Measurements from ENCODE around the gene TFB2M. TPM values are rescaled to one million over a fixed set of nuclear protein-coding genes. Genes with fewer than 3 reads are reported as not detected.

The TFB2M gene
- total and polyA plus RNA-seq, 2 of the 13 experiments (the other 11 are each of a cell fraction or from before 2014, with no cell fraction given) = 15.7 to 31.4 TPM

DNA sequence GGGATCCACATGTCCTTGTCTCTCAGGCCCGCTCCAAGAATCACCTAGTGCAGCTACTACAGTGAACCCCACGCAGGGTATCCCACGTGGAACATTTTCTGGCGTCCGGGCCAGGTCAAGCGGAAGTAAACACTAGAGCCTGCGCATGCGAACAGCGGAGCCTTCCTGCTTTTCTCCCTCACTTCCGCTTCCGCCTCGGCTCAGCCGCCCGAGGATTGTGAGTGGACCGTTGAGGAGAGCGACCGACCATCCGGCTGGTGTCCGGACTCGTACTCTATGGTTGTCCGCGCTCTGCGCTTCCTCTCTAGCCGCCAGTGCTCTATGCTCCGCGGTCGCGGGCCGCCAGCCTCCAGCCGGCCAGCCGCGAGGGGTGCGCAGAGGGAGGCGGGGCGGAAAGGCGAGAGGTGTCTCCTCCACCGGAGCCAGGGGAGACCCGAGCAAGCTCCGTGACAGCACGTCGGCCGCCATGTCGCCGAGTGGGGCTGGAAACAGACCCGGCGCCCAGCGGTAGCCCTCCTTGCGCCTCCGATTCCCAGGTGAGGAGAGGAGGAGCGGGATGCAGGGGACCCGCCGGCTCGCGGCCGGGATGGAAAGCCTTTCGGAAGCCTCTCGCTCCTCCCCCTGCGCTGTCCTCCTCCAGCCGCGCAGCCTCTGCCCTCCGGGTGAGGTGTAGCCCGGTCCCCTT lies at the start of gene TFB2M, which contains the start of gene CNST (continued):
- TF ChIP-seq, protein P1, sequence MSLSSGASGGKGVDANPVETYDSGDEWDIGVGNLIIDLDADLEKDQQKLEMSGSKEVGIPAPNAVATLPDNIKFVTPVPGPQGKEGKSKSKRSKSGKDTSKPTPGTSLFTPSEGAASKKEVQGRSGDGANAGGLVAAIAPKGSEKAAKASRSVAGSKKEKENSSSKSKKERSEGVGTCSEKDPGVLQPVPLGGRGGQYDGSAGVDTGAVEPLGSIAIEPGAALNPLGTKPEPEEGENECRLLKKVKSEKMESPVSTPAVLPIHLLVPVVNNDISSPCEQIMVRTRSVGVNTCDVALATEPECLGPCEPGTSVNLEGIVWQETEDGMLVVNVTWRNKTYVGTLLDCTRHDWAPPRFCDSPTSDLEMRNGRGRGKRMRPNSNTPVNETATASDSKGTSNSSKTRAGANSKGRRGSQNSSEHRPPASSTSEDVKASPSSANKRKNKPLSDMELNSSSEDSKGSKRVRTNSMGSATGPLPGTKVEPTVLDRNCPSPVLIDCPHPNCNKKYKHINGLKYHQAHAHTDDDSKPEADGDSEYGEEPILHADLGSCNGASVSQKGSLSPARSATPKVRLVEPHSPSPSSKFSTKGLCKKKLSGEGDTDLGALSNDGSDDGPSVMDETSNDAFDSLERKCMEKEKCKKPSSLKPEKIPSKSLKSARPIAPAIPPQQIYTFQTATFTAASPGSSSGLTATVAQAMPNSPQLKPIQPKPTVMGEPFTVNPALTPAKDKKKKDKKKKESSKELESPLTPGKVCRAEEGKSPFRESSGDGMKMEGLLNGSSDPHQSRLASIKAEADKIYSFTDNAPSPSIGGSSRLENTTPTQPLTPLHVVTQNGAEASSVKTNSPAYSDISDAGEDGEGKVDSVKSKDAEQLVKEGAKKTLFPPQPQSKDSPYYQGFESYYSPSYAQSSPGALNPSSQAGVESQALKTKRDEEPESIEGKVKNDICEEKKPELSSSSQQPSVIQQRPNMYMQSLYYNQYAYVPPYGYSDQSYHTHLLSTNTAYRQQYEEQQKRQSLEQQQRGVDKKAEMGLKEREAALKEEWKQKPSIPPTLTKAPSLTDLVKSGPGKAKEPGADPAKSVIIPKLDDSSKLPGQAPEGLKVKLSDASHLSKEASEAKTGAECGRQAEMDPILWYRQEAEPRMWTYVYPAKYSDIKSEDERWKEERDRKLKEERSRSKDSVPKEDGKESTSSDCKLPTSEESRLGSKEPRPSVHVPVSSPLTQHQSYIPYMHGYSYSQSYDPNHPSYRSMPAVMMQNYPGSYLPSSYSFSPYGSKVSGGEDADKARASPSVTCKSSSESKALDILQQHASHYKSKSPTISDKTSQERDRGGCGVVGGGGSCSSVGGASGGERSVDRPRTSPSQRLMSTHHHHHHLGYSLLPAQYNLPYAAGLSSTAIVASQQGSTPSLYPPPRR (CRISPR knock-in tag; IDR thresholded peaks at IDR 0.05; ENCODE audit: borderline replicate concordance) = 0 out of 2 replicates have a peak, but pooled peaks have one; percentile 22
- TF ChIP-seq ZNF775 (CRISPR knock-in tag; IDR thresholded peaks at IDR 0.05; ENCODE audit: borderline replicate concordance) = no peak
- no peak for TF ChIP-seq ZNF121 (CRISPR knock-in tag; IDR thresholded peaks at IDR 0.05)
- TF ChIP-seq, protein P2, sequence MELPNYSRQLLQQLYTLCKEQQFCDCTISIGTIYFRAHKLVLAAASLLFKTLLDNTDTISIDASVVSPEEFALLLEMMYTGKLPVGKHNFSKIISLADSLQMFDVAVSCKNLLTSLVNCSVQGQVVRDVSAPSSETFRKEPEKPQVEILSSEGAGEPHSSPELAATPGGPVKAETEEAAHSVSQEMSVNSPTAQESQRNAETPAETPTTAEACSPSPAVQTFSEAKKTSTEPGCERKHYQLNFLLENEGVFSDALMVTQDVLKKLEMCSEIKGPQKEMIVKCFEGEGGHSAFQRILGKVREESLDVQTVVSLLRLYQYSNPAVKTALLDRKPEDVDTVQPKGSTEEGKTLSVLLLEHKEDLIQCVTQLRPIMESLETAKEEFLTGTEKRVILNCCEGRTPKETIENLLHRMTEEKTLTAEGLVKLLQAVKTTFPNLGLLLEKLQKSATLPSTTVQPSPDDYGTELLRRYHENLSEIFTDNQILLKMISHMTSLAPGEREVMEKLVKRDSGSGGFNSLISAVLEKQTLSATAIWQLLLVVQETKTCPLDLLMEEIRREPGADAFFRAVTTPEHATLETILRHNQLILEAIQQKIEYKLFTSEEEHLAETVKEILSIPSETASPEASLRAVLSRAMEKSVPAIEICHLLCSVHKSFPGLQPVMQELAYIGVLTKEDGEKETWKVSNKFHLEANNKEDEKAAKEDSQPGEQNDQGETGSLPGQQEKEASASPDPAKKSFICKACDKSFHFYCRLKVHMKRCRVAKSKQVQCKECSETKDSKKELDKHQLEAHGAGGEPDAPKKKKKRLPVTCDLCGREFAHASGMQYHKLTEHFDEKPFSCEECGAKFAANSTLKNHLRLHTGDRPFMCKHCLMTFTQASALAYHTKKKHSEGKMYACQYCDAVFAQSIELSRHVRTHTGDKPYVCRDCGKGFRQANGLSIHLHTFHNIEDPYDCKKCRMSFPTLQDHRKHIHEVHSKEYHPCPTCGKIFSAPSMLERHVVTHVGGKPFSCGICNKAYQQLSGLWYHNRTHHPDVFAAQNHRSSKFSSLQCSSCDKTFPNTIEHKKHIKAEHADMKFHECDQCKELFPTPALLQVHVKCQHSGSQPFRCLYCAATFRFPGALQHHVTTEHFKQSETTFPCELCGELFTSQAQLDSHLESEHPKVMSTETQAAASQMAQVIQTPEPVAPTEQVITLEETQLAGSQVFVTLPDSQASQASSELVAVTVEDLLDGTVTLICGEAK (IDR thresholded peaks at IDR 0.05) = peak; percentile 83
- TF ChIP-seq, protein P2 (CRISPR knock-in tag; IDR thresholded peaks at IDR 0.05) = no peak
- TF ChIP-seq ZNF260 (CRISPR knock-in tag; IDR thresholded peaks at IDR 0.05; ENCODE audit: borderline replicate concordance, low read depth) = no peak
- no peak for TF ChIP-seq NFIC (IDR thresholded peaks at IDR 0.05; ENCODE audit: low read length)
- no peak for TF ChIP-seq BRCA1 (CRISPR knock-in tag; IDR thresholded peaks at IDR 0.05)
- TF ChIP-seq ZNF383 (CRISPR knock-in tag; IDR thresholded peaks at IDR 0.05; ENCODE audit: borderline replicate concordance) = no peak
- no peak for TF ChIP-seq ZNF564 (CRISPR knock-in tag; IDR thresholded peaks at IDR 0.05)
- TF ChIP-seq ZNF460 (CRISPR knock-in tag; IDR thresholded peaks at IDR 0.05; ENCODE audit: borderline replicate concordance) = no peak
- TF ChIP-seq, protein P3, sequence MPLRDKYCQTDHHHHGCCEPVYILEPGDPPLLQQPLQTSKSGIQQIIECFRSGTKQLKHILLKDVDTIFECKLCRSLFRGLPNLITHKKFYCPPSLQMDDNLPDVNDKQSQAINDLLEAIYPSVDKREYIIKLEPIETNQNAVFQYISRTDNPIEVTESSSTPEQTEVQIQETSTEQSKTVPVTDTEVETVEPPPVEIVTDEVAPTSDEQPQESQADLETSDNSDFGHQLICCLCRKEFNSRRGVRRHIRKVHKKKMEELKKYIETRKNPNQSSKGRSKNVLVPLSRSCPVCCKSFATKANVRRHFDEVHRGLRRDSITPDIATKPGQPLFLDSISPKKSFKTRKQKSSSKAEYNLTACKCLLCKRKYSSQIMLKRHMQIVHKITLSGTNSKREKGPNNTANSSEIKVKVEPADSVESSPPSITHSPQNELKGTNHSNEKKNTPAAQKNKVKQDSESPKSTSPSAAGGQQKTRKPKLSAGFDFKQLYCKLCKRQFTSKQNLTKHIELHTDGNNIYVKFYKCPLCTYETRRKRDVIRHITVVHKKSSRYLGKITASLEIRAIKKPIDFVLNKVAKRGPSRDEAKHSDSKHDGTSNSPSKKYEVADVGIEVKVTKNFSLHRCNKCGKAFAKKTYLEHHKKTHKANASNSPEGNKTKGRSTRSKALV (CRISPR knock-in tag; IDR thresholded peaks at IDR 0.05) = peak; percentile 47; the same call in 1 of the 2 replicates
- no peak for TF ChIP-seq PRMT3 (CRISPR knock-in tag; IDR thresholded peaks at IDR 0.05; ENCODE audit: borderline replicate concordance, low read depth)
